ENCODE data around the gene TLE5. TPM values are rescaled to one million over a fixed set of nuclear protein-coding genes. Genes with fewer than 3 reads are reported as not detected.
A peak's percentile ranks its signal among the peaks of the same experiment; 100 is the strongest.

Gene TLE5
- total RNA-seq, 1 donor from 2014 or later = 413 TPM

GRCh38 chr19:3087769-3088168 lies 25.5 kb upstream of the TLE5 start:
- Histone ChIP-seq H3K4me1 (no peaks in the 10 kb centered on the region), H3K4me3 (no peak overlapping the region), H3K9me3 (no peaks in the 10 kb centered on the region), H3K27me3 (ENCODE audit: low read depth) (no peaks in the 10 kb centered on the region), H3K36me3 (no peaks in the 10 kb centered on the region), H3K27ac (no peak overlapping the region)
- intact Hi-C loops (cut with DNase I) = no loop called here
- DNase-seq (no peak), ATAC-seq (no peak)
- TF ChIP-seq CTCF (IDR thresholded peaks at IDR 0.05) = no peak

- ATAC-seq = no peak
- intact Hi-C loops (cut with DNase I) = no loop called here
- TF ChIP-seq CTCF (IDR thresholded peaks at IDR 0.05) = no peak
- no peaks in the 10 kb centered on the region for H3K4me1 ChIP-seq
- H3K27me3 ChIP-seq (ENCODE audit: low read depth) = no peaks in the 10 kb centered on the region
- no peak overlapping the region for H3K27ac ChIP-seq
- H3K36me3 ChIP-seq = no peaks in the 10 kb centered on the region
- H3K9me3 ChIP-seq = no peaks in the 10 kb centered on the region
- DNase-seq = no peak
- no peak overlapping the region for H3K4me3 ChIP-seq
These were observed 22.6 kb upstream of the TLE5 start for GRCh38 chr19:3084943-3085342.

- Histone ChIP-seq H3K4me3 (no peak overlapping the region), H3K27ac (no peak overlapping the region), H3K9me3 (no peaks in the 10 kb centered on the region), H3K36me3 (no peaks in the 10 kb centered on the region), H3K4me1 (no peaks in the 10 kb centered on the region), H3K27me3 (ENCODE audit: low read depth) (no peaks in the 10 kb centered on the region)
- ATAC-seq (no peak), DNase-seq (no peak)
- intact Hi-C loops (cut with DNase I) = no loop called here
- TF ChIP-seq CTCF (IDR thresholded peaks at IDR 0.05) = no peak
These were observed 21.7 kb upstream of the TLE5 start for GRCh38 chr19:3083964-3084363.

- no peak for TF ChIP-seq CTCF (IDR thresholded peaks at IDR 0.05)
- H3K4me3 ChIP-seq = no peak overlapping the region
- H3K27ac ChIP-seq = no peak overlapping the region
- no peaks in the 10 kb centered on the region for H3K4me1 ChIP-seq
- no peaks in the 10 kb centered on the region for H3K27me3 ChIP-seq (ENCODE audit: low read depth)
- no peaks in the 10 kb centered on the region for H3K9me3 ChIP-seq
- no peaks in the 10 kb centered on the region for H3K36me3 ChIP-seq
- intact Hi-C loops (cut with DNase I) = no loop called here
- no peak for ATAC-seq
- no peak for DNase-seq
These were observed 20.0 kb upstream of the TLE5 start for GRCh38 chr19:3082331-3082730.

- Histone ChIP-seq H3K36me3 (no peaks in the 10 kb centered on the region), H3K9me3 (no peaks in the 10 kb centered on the region), H3K4me3 (no peak overlapping the region), H3K27ac (peak overlapping the region; percentile 24), H3K4me1 (peaks cover 9% of the 10 kb centered on the region), H3K27me3 (ENCODE audit: low read depth) (no peaks in the 10 kb centered on the region)
- DNase-seq (no peak), ATAC-seq (peak in 1 of 2 donors; percentile 44)
- TF ChIP-seq CTCF (IDR thresholded peaks at IDR 0.05) = no peak
- intact Hi-C loops (cut with DNase I) = no loop called here
These were observed 18.0 kb upstream of the TLE5 start for GRCh38 chr19:3080286-3080685.

- intact Hi-C loops (cut with DNase I) = no loop called here
- H3K27me3 ChIP-seq (ENCODE audit: low read depth) = no peaks in the 10 kb centered on the region
- peaks cover 9% of the 10 kb centered on the region for H3K4me1 ChIP-seq
- no peak for TF ChIP-seq CTCF (IDR thresholded peaks at IDR 0.05)
- no peak for ATAC-seq
- no peaks in the 10 kb centered on the region for H3K36me3 ChIP-seq
- H3K4me3 ChIP-seq = no peak overlapping the region
- no peak for DNase-seq
- H3K9me3 ChIP-seq = no peaks in the 10 kb centered on the region
- H3K27ac ChIP-seq = no peak overlapping the region
These were observed 17.3 kb upstream of the TLE5 start for GRCh38 chr19:3079578-3079977.
